Brain pericyte (primary cell): Measurements from ENCODE around the gene SLC35F1.
"Not testable (repeated sequence)": the region's sequence is repeated elsewhere in the genome, so short reads cannot be mapped to it uniquely, and the experiment has no call there.

Experiments used
- DNase-seq: peaks from one replicate; pipeline ENCODE4 v3.0.0-alpha.2; 2012; ENCODE audit warnings: low read depth, low spot score

The SLC35F1 gene

GRCh38 chr6:117927866-117928265 is 20.8 kb downstream of the SLC35F1 start:
- DNase-seq, result no peak

- no peak for DNase-seq
Measured at GRCh38 chr6:117928833-117929232, 21.8 kb downstream of the SLC35F1 start.

DNA sequence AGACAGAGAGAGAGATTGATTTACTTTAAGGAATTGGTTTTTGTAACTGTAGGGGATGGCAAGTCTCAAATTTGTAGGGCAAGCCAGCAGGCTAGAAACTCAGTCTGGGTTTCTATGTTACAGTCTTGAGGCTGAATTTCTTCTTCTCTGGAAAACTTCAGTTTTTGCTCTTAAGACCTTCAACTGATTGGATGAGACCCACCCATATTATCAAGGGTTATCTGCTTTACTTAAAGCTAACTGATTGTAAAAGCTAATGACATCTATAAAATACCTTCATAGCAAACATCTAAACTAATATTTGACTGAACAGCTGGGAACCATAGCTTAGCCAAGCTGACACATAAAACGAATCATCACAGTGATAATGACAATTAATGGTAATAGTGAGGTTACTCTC is 22.4 kb downstream of the SLC35F1 start:
- DNase-seq, result no peak

DNA sequence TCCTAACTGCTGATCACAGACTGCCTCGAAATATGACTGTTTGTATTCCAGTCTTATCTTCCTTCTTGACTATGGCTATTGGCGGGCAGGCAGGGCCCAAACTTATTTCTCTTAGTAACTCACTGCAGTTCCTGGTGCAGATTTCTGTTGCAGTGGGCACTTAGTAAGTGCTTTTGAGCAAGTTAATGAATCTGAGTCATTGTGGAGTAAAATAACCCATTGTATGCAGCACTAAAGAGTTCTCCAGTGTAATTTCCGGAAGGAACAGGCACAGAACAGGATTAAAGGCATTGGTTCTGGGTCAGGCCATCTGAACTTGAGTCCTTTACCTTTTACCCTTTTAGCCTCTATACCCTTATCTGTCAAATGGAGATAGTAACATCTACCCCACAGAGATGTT is 23.6 kb downstream of the SLC35F1 start:
- no peak for DNase-seq

DNA sequence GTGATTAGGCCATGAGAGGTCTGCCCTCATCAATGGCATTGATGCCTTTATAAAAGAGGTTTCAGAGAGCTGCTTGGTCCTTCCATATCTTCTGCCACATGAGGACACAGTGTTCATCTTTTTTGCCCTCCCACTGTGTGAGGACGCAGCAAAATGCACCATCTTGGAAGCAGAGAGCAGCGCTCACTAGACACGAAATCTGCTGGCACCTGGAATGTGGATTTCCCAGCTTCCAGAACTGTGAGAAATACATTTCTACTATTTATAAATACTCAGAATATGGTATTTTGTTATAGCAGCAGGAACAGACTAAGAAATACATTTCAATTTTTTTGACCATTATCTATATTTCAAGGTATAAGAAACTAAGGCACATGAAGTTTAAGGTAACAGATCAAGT is 24.9 kb downstream of the SLC35F1 start:
- DNase-seq, result no peak

GRCh38 chr6:117932676-117933075 is 25.6 kb downstream of the SLC35F1 start:
- DNase-seq, result no peak

GRCh38 chr6:117933471-117933870 is 26.4 kb downstream of the SLC35F1 start:
- no peak for DNase-seq

GRCh38 chr6:117938311-117938995 is 31.4 kb downstream of the SLC35F1 start:
- no peak for DNase-seq

DNA sequence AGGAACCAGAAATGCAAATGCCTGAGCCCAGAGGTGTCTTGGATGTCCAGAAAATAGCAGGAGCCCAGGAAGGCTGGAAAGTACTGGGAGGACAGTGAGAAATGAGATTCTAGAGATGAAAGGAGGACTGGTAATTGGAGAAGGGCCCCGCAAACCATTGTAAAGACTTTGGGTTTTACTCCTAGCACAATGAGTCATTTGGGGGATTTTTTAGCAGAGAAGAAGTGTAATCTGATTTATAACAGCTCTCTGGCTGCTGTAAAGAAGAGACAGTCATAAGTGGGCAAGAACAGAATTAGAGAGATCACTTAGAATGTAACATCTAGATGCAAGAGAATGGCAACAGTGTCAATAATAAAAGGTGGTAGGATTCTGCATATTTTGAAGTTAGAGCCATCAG is 40.2 kb downstream of the SLC35F1 start:
- DNase-seq, result no peak

GRCh38 chr6:117951783-117952182 is 44.7 kb downstream of the SLC35F1 start:
- no peak for DNase-seq

- DNase-seq, result no peak
Measured at GRCh38 chr6:117955684-117956256, 48.7 kb downstream of the SLC35F1 start.

- no peak for DNase-seq
Measured at GRCh38 chr6:117956386-117956785, 49.3 kb downstream of the SLC35F1 start.

DNA sequence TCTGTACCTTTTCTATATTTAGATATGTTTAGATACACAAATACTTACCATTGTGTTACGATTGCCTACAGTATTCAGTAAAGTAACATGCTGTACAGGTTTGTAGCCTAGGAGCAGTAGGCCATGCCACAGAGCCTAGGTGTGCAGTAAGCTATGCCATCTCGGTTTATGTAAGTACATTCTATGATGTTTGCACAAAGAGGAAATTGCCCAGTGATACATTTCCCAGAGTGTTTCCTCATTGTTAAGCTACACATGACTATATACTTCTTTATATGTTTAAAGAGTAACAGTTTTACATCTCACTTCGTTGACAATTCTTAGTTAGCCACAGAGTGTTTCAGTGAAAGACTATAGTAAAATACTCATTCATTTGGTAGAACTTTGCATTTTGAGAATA is 51.5 kb downstream of the SLC35F1 start:
- DNase-seq, result no peak

DNA sequence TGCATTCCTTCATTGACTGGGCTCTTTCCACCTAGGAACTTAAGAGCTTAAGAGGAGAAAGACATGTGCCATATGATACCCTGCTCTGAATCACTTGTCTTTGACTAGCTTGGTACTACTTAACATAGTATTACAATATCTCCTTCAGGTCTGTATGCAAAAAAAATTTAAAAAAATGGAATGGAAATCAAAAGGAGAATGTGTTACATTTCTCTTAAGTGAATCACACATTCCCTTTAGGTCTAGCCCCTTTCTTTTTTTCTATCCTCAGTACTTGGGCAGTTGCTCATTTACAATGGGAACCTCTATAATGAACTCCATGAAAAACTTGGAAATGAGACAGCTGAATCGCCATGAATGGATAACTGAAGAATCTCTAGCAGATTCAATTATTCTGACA is 53.8 kb downstream of the SLC35F1 start:
- DNase-seq, result no peak

- DNase-seq, result no peak
Measured at GRCh38 chr6:117961301-117961700, 54.2 kb downstream of the SLC35F1 start.

DNA sequence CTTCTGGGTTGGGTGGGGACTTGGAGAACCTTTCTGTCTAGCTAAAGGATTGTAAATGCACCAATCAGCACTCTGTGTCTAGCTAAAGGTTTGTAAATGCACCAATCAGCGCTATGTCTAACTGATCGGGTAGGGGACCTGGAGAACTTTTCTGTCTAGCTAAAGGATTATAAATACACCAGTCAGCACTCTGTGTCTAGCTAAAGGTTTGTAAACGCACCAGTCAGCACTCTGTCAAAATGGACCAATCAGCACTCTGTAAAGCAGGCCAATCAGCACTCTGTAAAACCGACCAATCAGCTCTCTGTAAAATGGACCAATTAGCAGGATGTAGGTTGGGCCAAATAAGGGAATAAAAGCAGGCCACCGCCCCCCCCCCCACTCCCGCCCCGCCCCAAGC is 58.7 kb downstream of the SLC35F1 start:
- DNase-seq, result not testable (repeated sequence)

- no peak for DNase-seq
Measured at GRCh38 chr6:117971637-117972036, 64.6 kb downstream of the SLC35F1 start.

GRCh38 chr6:117974914-117975627 is 68.0 kb downstream of the SLC35F1 start:
- no peak for DNase-seq

GRCh38 chr6:117976030-117976651 is 69.1 kb downstream of the SLC35F1 start:
- DNase-seq, result peak; percentile 8

- no peak for DNase-seq
Measured at GRCh38 chr6:117985916-117986315, 78.9 kb downstream of the SLC35F1 start.

DNA sequence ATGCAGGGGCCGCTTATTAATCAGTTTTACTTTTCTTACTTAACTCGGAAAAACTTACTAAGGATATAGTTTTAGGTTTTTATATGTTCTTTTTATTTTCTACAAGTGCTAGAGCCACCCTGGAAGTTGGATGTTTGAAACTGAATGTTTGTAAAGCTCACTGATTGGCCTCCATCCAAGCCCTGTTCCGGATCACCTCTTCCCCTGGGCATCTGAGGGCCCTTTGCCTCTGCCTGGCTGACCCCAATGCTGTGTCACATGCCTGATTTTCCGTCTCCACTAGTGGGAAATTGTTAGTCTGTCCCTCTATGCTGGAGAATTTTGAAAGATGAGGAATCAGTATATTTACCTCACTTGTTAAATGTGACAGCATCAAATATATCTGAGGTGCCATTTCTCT is 79.3 kb downstream of the SLC35F1 start:
- DNase-seq, result no peak

DNA sequence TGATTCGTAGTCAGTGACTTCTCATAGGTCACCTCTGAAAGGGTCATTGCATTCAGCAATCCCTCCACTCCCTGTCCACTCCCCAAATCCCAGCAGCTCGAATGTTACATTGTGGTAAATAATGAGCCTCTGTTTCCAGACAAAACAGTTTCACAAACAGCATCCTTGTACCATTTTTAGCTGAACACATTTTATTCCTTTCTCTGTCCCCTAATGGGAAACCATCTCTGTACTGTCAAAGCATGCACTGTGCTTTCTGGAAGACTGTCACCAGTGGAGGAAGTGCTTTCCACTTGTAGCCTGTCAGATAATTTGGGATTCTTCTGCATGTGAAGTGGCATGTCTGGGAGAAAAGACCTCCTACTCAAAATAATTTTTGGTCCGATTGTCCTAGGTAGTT is 82.0 kb downstream of the SLC35F1 start:
- DNase-seq, result no peak

DNA sequence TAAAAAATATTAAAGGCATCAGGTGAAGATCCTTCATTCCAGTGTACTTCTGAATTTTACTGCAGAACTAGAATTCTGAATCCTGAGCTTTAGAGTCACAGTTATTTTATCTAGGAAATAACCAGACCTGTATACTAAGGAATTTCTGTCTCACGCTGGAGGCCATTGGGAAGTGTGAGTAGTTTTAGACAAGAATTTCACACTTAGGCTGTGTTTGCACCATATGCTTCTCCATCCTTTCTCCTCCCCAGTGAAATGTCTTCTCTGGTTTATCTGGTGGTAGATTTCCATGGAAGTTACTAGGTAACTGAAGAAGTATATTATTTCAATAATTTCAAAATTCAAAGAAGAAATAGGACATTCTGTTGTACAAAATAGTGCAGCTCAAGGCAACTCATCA is 83.1 kb downstream of the SLC35F1 start:
- DNase-seq, result no peak
